ENCODE data around the gene SLC25A11.

- TF ChIP-seq EZH2phosphoT487 (IDR thresholded peaks at IDR 0.05; ENCODE audit: low read depth): no peak
- no peak for TF ChIP-seq CTCF (IDR thresholded peaks at IDR 0.05; ENCODE audit: low read depth, low read length)
These were observed 42.5 kb upstream of the SLC25A11 start for GRCh38 chr17:4982305-4982704.

Data from OCI-LY3 (cell line).